ENCODE data around the gene ALDH9A1.

The ALDH9A1 gene

GRCh38 chr1:165629151-165629550 is 69.2 kb downstream of the ALDH9A1 start:
- H3K4me3 ChIP-seq = no peak overlapping the region
- H3K27ac ChIP-seq = no peak overlapping the region
- DNase-seq (ENCODE audit: low read depth, low spot score) = no peak

GRCh38 chr1:165628147-165628822 is 70.1 kb downstream of the ALDH9A1 start:
- no peak for TF ChIP-seq POLR2AphosphoS5 (IDR thresholded peaks at IDR 0.05; ENCODE audit: borderline replicate concordance, low read depth, low read length)
- no peak for TF ChIP-seq FOXP2 (optimal IDR thresholded peaks at IDR 0.05; ENCODE audit: control extremely low read depth, extremely low read length, insufficient read depth)
- TF ChIP-seq EZH2 (IDR thresholded peaks at IDR 0.05) = no peak

More at GRCh38 chr1:165629151-165629550, 69.2 kb downstream of the ALDH9A1 start:
- no peak for TF ChIP-seq POLR2AphosphoS5 (IDR thresholded peaks at IDR 0.05; ENCODE audit: borderline replicate concordance, low read depth, low read length)
- TF ChIP-seq FOXP2 (optimal IDR thresholded peaks at IDR 0.05; ENCODE audit: control extremely low read depth, extremely low read length, insufficient read depth) = no peak
- TF ChIP-seq EZH2 (IDR thresholded peaks at IDR 0.05) = no peak
- Histone ChIP-seq H3K36me3 (ENCODE audit: insufficient read depth, low read length) (no peaks in the 10 kb centered on the region), H3K9me3 (ENCODE audit: low read depth, low read length) (no peaks in the 10 kb centered on the region), H3K9ac (ENCODE audit: insufficient read length) (no peak overlapping the region)

GRCh38 chr1:165624441-165624840 is 73.9 kb downstream of the ALDH9A1 start:
- Histone ChIP-seq H3K27ac (no peak overlapping the region), H3K36me3 (ENCODE audit: insufficient read depth, low read length) (no peaks in the 10 kb centered on the region), H3K4me3 (no peak overlapping the region), H3K9ac (ENCODE audit: insufficient read length) (no peak overlapping the region), H3K9me3 (ENCODE audit: low read depth, low read length) (no peaks in the 10 kb centered on the region)
- DNase-seq (ENCODE audit: low read depth, low spot score) = no peak
- TF ChIP-seq FOXP2 (optimal IDR thresholded peaks at IDR 0.05; ENCODE audit: control extremely low read depth, extremely low read length, insufficient read depth) = no peak
- TF ChIP-seq POLR2AphosphoS5 (IDR thresholded peaks at IDR 0.05; ENCODE audit: borderline replicate concordance, low read depth, low read length) = no peak
- no peak for TF ChIP-seq EZH2 (IDR thresholded peaks at IDR 0.05)

More at GRCh38 chr1:165628147-165628822, 70.1 kb downstream of the ALDH9A1 start:
- Histone ChIP-seq H3K9ac (ENCODE audit: insufficient read length) (no peak overlapping the region), H3K4me3 (no peak overlapping the region), H3K27ac (no peak overlapping the region), H3K9me3 (ENCODE audit: low read depth, low read length) (no peaks in the 10 kb centered on the region), H3K36me3 (ENCODE audit: insufficient read depth, low read length) (no peaks in the 10 kb centered on the region)
- DNase-seq (ENCODE audit: low read depth, low spot score) = no peak

- Histone ChIP-seq H3K27ac (no peak overlapping the region), H3K36me3 (ENCODE audit: insufficient read depth, low read length) (no peaks in the 10 kb centered on the region), H3K9me3 (ENCODE audit: low read depth, low read length) (no peaks in the 10 kb centered on the region), H3K4me3 (no peak overlapping the region), H3K9ac (ENCODE audit: insufficient read length) (no peak overlapping the region)
- DNase-seq (ENCODE audit: low read depth, low spot score) = no peak
- TF ChIP-seq FOXP2 (optimal IDR thresholded peaks at IDR 0.05; ENCODE audit: control extremely low read depth, extremely low read length, insufficient read depth) (no peak), EZH2 (IDR thresholded peaks at IDR 0.05) (no peak), POLR2AphosphoS5 (IDR thresholded peaks at IDR 0.05; ENCODE audit: borderline replicate concordance, low read depth, low read length) (no peak)
Observed at GRCh38 chr1:165623624-165624023, 74.7 kb downstream of the ALDH9A1 start.

GRCh38 chr1:165619647-165620151 is 78.7 kb downstream of the ALDH9A1 start:
- no peak overlapping the region for H3K4me3 ChIP-seq
- DNase-seq (ENCODE audit: low read depth, low spot score) = no peak
- no peaks in the 10 kb centered on the region for H3K36me3 ChIP-seq (ENCODE audit: insufficient read depth, low read length)
- no peak overlapping the region for H3K9ac ChIP-seq (ENCODE audit: insufficient read length)
- TF ChIP-seq EZH2 (IDR thresholded peaks at IDR 0.05) (no peak), FOXP2 (optimal IDR thresholded peaks at IDR 0.05; ENCODE audit: control extremely low read depth, extremely low read length, insufficient read depth) (no peak), POLR2AphosphoS5 (IDR thresholded peaks at IDR 0.05; ENCODE audit: borderline replicate concordance, low read depth, low read length) (no peak)
- H3K27ac ChIP-seq = no peak overlapping the region
- H3K9me3 ChIP-seq (ENCODE audit: low read depth, low read length) = no peaks in the 10 kb centered on the region

GRCh38 chr1:165616987-165617546 is 81.3 kb downstream of the ALDH9A1 start:
- no peak for DNase-seq (ENCODE audit: low read depth, low spot score)
- TF ChIP-seq EZH2 (IDR thresholded peaks at IDR 0.05) (no peak), POLR2AphosphoS5 (IDR thresholded peaks at IDR 0.05; ENCODE audit: borderline replicate concordance, low read depth, low read length) (no peak), FOXP2 (optimal IDR thresholded peaks at IDR 0.05; ENCODE audit: control extremely low read depth, extremely low read length, insufficient read depth) (no peak)
- H3K36me3 ChIP-seq (ENCODE audit: insufficient read depth, low read length) = no peaks in the 10 kb centered on the region
- no peak overlapping the region for H3K9ac ChIP-seq (ENCODE audit: insufficient read length)
- H3K9me3 ChIP-seq (ENCODE audit: low read depth, low read length) = no peaks in the 10 kb centered on the region
- no peak overlapping the region for H3K27ac ChIP-seq
- no peak overlapping the region for H3K4me3 ChIP-seq

- TF ChIP-seq EZH2 (IDR thresholded peaks at IDR 0.05) (no peak), POLR2AphosphoS5 (IDR thresholded peaks at IDR 0.05; ENCODE audit: borderline replicate concordance, low read depth, low read length) (no peak), FOXP2 (optimal IDR thresholded peaks at IDR 0.05; ENCODE audit: control extremely low read depth, extremely low read length, insufficient read depth) (no peak)
- DNase-seq (ENCODE audit: low read depth, low spot score) = no peak
Observed at GRCh38 chr1:165616054-165616612, 82.2 kb downstream of the ALDH9A1 start.

More at GRCh38 chr1:165616054-165616612, 82.2 kb downstream of the ALDH9A1 start:
- Histone ChIP-seq H3K9ac (ENCODE audit: insufficient read length) (no peak overlapping the region), H3K4me3 (no peak overlapping the region), H3K36me3 (ENCODE audit: insufficient read depth, low read length) (no peaks in the 10 kb centered on the region), H3K27ac (no peak overlapping the region), H3K9me3 (ENCODE audit: low read depth, low read length) (no peaks in the 10 kb centered on the region)
